HG02884 (cell line): ENCODE results near the gene MMP24OS.
"Not testable (repeated sequence)": the region's sequence is repeated elsewhere in the genome, so short reads cannot be mapped to it uniquely, and the experiment has no call there.

Source experiments
- ATAC-seq: cut with Tn5 transposase; IDR thresholded peaks from one replicate; pipeline ENCODE4 v1.9.1; 2021; ENCODE audit warnings: mild to moderate bottlenecking, moderate library complexity; ENCODE audit not compliant: unreplicated experiment

Gene MMP24OS

GRCh38 chr20:35276408-35276807 lies 1.5 kb downstream of the MMP24OS start:
- no peak for ATAC-seq

GRCh38 chr20:35275741-35276251 lies 2.1 kb downstream of the MMP24OS start:
- ATAC-seq = no peak

- ATAC-seq = no peak
Measured at GRCh38 chr20:35274172-35275092, 3.5 kb downstream of the MMP24OS start.

- no peak for ATAC-seq
Measured at GRCh38 chr20:35273449-35274171, 4.3 kb downstream of the MMP24OS start.

GRCh38 chr20:35271904-35272303 lies 6.0 kb downstream of the MMP24OS start:
- ATAC-seq = no peak

GRCh38 chr20:35271073-35271882 lies 6.6 kb downstream of the MMP24OS start:
- ATAC-seq = no peak

GRCh38 chr20:35270021-35270902 lies 7.7 kb downstream of the MMP24OS start:
- ATAC-seq = no peak

- ATAC-seq = no peak
Measured at GRCh38 chr20:35269055-35269781, 8.7 kb downstream of the MMP24OS start.

GRCh38 chr20:35267092-35267491 lies 10.8 kb downstream of the MMP24OS start:
- no peak for ATAC-seq

GRCh38 chr20:35264755-35265154 lies 13.2 kb downstream of the MMP24OS start:
- ATAC-seq = no peak

GRCh38 chr20:35263532-35264341 lies 14.2 kb downstream of the MMP24OS start:
- ATAC-seq = no peak

- not testable (repeated sequence) for ATAC-seq
Measured at GRCh38 chr20:35262731-35263531, 15.0 kb downstream of the MMP24OS start.

- not testable (repeated sequence) for ATAC-seq
Measured at GRCh38 chr20:35262321-35262720, 15.6 kb downstream of the MMP24OS start.

- ATAC-seq = no peak
Measured at GRCh38 chr20:35260426-35260825, 17.5 kb downstream of the MMP24OS start.

- no peak for ATAC-seq
Measured at GRCh38 chr20:35257175-35257909, 20.6 kb downstream of the MMP24OS start.

GRCh38 chr20:35254448-35254999 lies 23.4 kb downstream of the MMP24OS start:
- ATAC-seq = no peak

- no peak for ATAC-seq
Measured at GRCh38 chr20:35253010-35253409, 24.9 kb downstream of the MMP24OS start.
